Mesendoderm (in vitro differentiated cells): Measurements from ENCODE around the gene SLC4A8.
"Not testable (repeated sequence)": the region's sequence is repeated elsewhere in the genome, so short reads cannot be mapped to it uniquely, and the experiment has no call there.

ENCODE experiments used
- DNase-seq: peaks from one replicate; pipeline ENCODE4 v3.0.0; 2013
- H2AK5ac ChIP-seq: 2 replicates; pipeline ENCODE4 v1.6.1; 2013; ENCODE audit warnings: low read length, inconsistent platforms
- H2BK120ac ChIP-seq: 2 replicates; pipeline ENCODE4 v1.6.1; 2013; ENCODE audit warnings: low read depth, mild to moderate bottlenecking, low read length, moderate library complexity, mixed read lengths
- H2BK15ac ChIP-seq: replicated peaks from 2 replicates; pipeline ENCODE4 v1.6.1; 2013; ENCODE audit warnings: low read depth, mild to moderate bottlenecking, moderate library complexity
- H2BK5ac ChIP-seq: 2 replicates; pipeline ENCODE4 v1.6.1; 2013; ENCODE audit warnings: low read length, inconsistent platforms
- H3K18ac ChIP-seq: 2 replicates; pipeline ENCODE4 v1.6.1; 2013; ENCODE audit warnings: mild to moderate bottlenecking, low read length, mixed read lengths
- H3K23ac ChIP-seq: one replicate; pipeline ENCODE4 v1.6.1; 2013; ENCODE audit warnings: low read length
- H3K27ac ChIP-seq: 2 replicates; pipeline ENCODE4 v1.5.1; 2013; ENCODE audit warnings: low read depth, mild to moderate bottlenecking, inconsistent platforms, low read length, moderate library complexity
- H3K27me3 ChIP-seq: 2 replicates; pipeline ENCODE4 v1.6.1; 2013; ENCODE audit warnings: low read length, control low read depth, mild to moderate bottlenecking, inconsistent platforms; ENCODE audit not compliant: insufficient read depth, poor library complexity
- H3K36me3 ChIP-seq: 2 replicates; pipeline ENCODE4 v1.6.1; 2013; ENCODE audit warnings: low read length, inconsistent platforms; ENCODE audit not compliant: control insufficient read depth, insufficient read depth
- H3K4ac ChIP-seq: one replicate; pipeline ENCODE4 v1.6.1; 2013; ENCODE audit warnings: low read depth, mild to moderate bottlenecking, low read length, moderate library complexity
- H3K4me1 ChIP-seq: 2 replicates; pipeline ENCODE4 v1.6.1; 2013; ENCODE audit warnings: low read depth, low read length, inconsistent platforms; ENCODE audit not compliant: control insufficient read depth
- H3K4me2 ChIP-seq: 2 replicates; pipeline ENCODE4 v1.6.1; 2013; ENCODE audit warnings: low read length
- H3K4me3 ChIP-seq: 2 replicates; pipeline ENCODE4 v1.5.1; 2013; ENCODE audit warnings: mild to moderate bottlenecking, low read length
- H3K56ac ChIP-seq: one replicate; pipeline ENCODE4 v1.6.1; 2013; ENCODE audit warnings: low read length
- H3K79me1 ChIP-seq: 2 replicates; pipeline ENCODE4 v1.6.1; 2013; ENCODE audit warnings: low read length, inconsistent platforms
- H3K79me2 ChIP-seq: 2 replicates; pipeline ENCODE4 v1.6.1; 2013; ENCODE audit warnings: mild to moderate bottlenecking, low read length; ENCODE audit not compliant: control insufficient read depth, insufficient read depth
- H3K9ac ChIP-seq: 2 replicates; pipeline ENCODE4 v1.6.1; 2013; ENCODE audit warnings: low read length, inconsistent platforms
- H4K5ac ChIP-seq: one replicate; pipeline ENCODE4 v1.6.1; 2013; ENCODE audit warnings: low read length
- H4K8ac ChIP-seq: one replicate; pipeline ENCODE4 v1.6.1; 2013; ENCODE audit warnings: low read depth, mild to moderate bottlenecking, control low read depth, low read length, moderate library complexity
- WGBS: extraction: QIAGEN DNeasy Blood & Tissue Kit; methylation state at CpG from one replicate; pipeline ENCODE4 v1.1.7; 2013; ENCODE audit warnings: low lambda C conversion rate, missing lambda C conversion rate; ENCODE audit not compliant: insufficient coverage; ENCODE audit errors: extremely low coverage; 5-methylcytosine and 5-hydroxymethylcytosine counted together

SLC4A8 gene

GRCh38 chr12:51511546-51512260 is 87.1 kb downstream of the SLC4A8 start:
- Histone ChIP-seq H3K27me3 (no peaks in the 10 kb centered on the region), H2AK5ac (no peak overlapping the region), H3K4ac (no peak overlapping the region), H3K36me3 (no peaks in the 10 kb centered on the region), H3K56ac (no peak overlapping the region), H3K23ac (no peak overlapping the region), H2BK5ac (no peak overlapping the region), H3K18ac (no peak overlapping the region), H3K4me1 (no peaks in the 10 kb centered on the region), H3K79me2 (no peaks in the 10 kb centered on the region), H2BK120ac (no peak overlapping the region), H4K8ac (no peak overlapping the region), H3K4me2 (no peak overlapping the region), H3K79me1 (no peaks in the 10 kb centered on the region), H3K27ac (no peak overlapping the region), H3K9ac (no peak overlapping the region), H4K5ac (no peak overlapping the region), H2BK15ac (no peak overlapping the region), H3K4me3 (no peak overlapping the region)
- no CpG with 5 or more reads among the region's 7 CpGs for WGBS
- DNase-seq, result no peak

- Histone ChIP-seq H2BK15ac (no peak overlapping the region), H3K9ac (no peak overlapping the region), H3K23ac (no peak overlapping the region), H3K18ac (no peak overlapping the region), H3K4me3 (no peak overlapping the region), H3K4me1 (no peaks in the 10 kb centered on the region), H3K4ac (no peak overlapping the region), H3K4me2 (no peak overlapping the region), H3K36me3 (no peaks in the 10 kb centered on the region), H3K56ac (peak overlapping the region; percentile 35), H4K5ac (no peak overlapping the region), H2BK120ac (no peak overlapping the region), H2AK5ac (no peak overlapping the region), H4K8ac (no peak overlapping the region), H3K27ac (no peak overlapping the region), H3K79me1 (no peaks in the 10 kb centered on the region), H3K79me2 (no peaks in the 10 kb centered on the region), H2BK5ac (no peak overlapping the region), H3K27me3 (no peaks in the 10 kb centered on the region)
- no peak for DNase-seq
- WGBS, result no CpG with 5 or more reads among the region's 2 CpGs
Measured at GRCh38 chr12:51512438-51512837, 87.8 kb downstream of the SLC4A8 start.

DNA sequence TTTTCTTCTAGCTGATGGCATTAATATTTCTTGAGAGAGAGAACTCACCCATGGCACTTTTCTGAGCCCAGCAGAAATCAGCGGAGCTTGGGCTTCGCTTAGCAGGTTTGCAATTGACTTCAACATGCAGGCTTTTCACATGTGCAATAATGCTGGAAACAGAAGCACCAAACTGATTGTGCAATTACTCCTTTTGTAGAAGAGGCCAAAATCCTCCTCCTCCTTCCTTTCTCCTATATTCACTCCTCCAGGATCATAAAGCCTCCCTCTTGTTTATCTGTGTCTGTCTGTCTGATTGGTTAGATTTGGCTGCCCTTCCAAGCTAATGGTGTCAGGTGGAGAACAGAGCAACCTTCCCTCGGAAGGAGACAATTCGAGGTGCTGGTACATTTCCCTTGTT is 90.4 kb downstream of the SLC4A8 start:
- H4K8ac ChIP-seq, H3K18ac ChIP-seq, H3K9ac ChIP-seq, DNase-seq, H2BK120ac ChIP-seq, H3K56ac ChIP-seq, H2AK5ac ChIP-seq, H3K79me2 ChIP-seq, H3K4me1 ChIP-seq, H3K4me3 ChIP-seq, H3K27ac ChIP-seq, H3K4ac ChIP-seq, H2BK5ac ChIP-seq, H3K79me1 ChIP-seq, H3K4me2 ChIP-seq, H4K5ac ChIP-seq, H3K23ac ChIP-seq, H2BK15ac ChIP-seq, H3K36me3 ChIP-seq, H3K27me3 ChIP-seq: not testable (repeated sequence)
- WGBS, result no CpG with 5 or more reads among the region's 4 CpGs

GRCh38 chr12:51517316-51517715 is 92.7 kb downstream of the SLC4A8 start:
- H4K5ac ChIP-seq, result no peak overlapping the region
- no peak overlapping the region for H3K18ac ChIP-seq
- no peak overlapping the region for H3K27ac ChIP-seq
- H2AK5ac ChIP-seq, result no peak overlapping the region
- no peak overlapping the region for H2BK5ac ChIP-seq
- H3K79me1 ChIP-seq, result no peaks in the 10 kb centered on the region
- H3K27me3 ChIP-seq, result no peaks in the 10 kb centered on the region
- no peak overlapping the region for H3K23ac ChIP-seq
- H4K8ac ChIP-seq, result no peak overlapping the region
- H3K4ac ChIP-seq, result no peak overlapping the region
- no peak overlapping the region for H3K9ac ChIP-seq
- no peaks in the 10 kb centered on the region for H3K36me3 ChIP-seq
- H2BK15ac ChIP-seq, result no peak overlapping the region
- H3K4me2 ChIP-seq, result no peak overlapping the region
- H3K4me1 ChIP-seq, result no peaks in the 10 kb centered on the region
- WGBS, result no CpG with 5 or more reads among the region's 3 CpGs
- H3K56ac ChIP-seq, result no peak overlapping the region
- no peak overlapping the region for H2BK120ac ChIP-seq
- no peak overlapping the region for H3K4me3 ChIP-seq
- H3K79me2 ChIP-seq, result no peaks in the 10 kb centered on the region
- no peak for DNase-seq

GRCh38 chr12:51517800-51518199 is 93.2 kb downstream of the SLC4A8 start:
- Histone ChIP-seq H3K79me2 (no peaks in the 10 kb centered on the region), H3K4me1 (no peaks in the 10 kb centered on the region), H3K36me3 (no peaks in the 10 kb centered on the region), H3K27ac (no peak overlapping the region), H2AK5ac (no peak overlapping the region), H3K56ac (no peak overlapping the region), H3K9ac (no peak overlapping the region), H3K79me1 (no peaks in the 10 kb centered on the region), H4K5ac (no peak overlapping the region), H3K27me3 (no peaks in the 10 kb centered on the region), H2BK15ac (no peak overlapping the region), H3K4me3 (no peak overlapping the region), H2BK5ac (no peak overlapping the region), H4K8ac (no peak overlapping the region), H3K4me2 (no peak overlapping the region), H3K18ac (no peak overlapping the region), H3K23ac (no peak overlapping the region), H2BK120ac (no peak overlapping the region), H3K4ac (no peak overlapping the region)
- DNase-seq, result peak; percentile 63
- WGBS, result no CpG with 5 or more reads among the region's 6 CpGs

DNA sequence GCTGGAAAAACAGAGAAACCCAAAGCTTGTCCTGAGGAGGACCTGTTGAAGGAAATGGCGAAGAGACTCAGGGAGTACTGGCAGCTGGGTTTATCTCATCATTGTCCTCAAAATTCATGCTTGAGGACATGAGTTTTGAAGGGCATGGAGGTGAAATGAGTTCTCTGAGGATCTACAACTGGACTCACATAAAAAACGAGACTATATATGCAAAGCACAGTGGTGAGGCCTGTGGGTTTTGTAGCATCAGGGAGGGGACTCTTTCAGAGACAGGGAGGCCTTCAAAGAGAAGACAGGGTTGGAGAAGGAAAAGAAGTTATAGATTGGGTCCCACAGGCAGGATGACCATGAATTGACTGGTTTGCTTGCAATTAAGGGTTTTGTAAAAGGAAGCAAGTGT is 95.1 kb downstream of the SLC4A8 start:
- no CpG with 5 or more reads among the region's 2 CpGs for WGBS
- Histone ChIP-seq H4K5ac (no peak overlapping the region), H3K27ac (no peak overlapping the region), H3K79me1 (no peaks in the 10 kb centered on the region), H3K27me3 (no peaks in the 10 kb centered on the region), H3K18ac (no peak overlapping the region), H3K56ac (no peak overlapping the region), H3K9ac (no peak overlapping the region), H3K36me3 (no peaks in the 10 kb centered on the region), H3K4me2 (no peak overlapping the region), H2BK120ac (no peak overlapping the region), H3K4ac (no peak overlapping the region), H3K4me1 (no peaks in the 10 kb centered on the region), H2BK15ac (no peak overlapping the region), H2BK5ac (no peak overlapping the region), H3K23ac (no peak overlapping the region), H2AK5ac (no peak overlapping the region), H4K8ac (no peak overlapping the region), H3K79me2 (no peaks in the 10 kb centered on the region), H3K4me3 (no peak overlapping the region)
- DNase-seq, result no peak
